ENCODE results near the gene DNAAF1.
A peak's percentile ranks its signal among the peaks of the same experiment; 100 is the strongest.

DNAAF1 gene

GRCh38 chr16:84144859-84145639 is at the start of gene DNAAF1, which contains the start of gene HSDL1:
TSS of gene DNAAF1 (plus strand) at chr16:84145308. CDS start at chr16:84145441, 133 bp downstream.
TSS of gene HSDL1 (minus strand) at chr16:84145177. CDS start at chr16:84131321, 13,856 bp downstream.
- Histone ChIP-seq H3K27me3 (ENCODE audit: insufficient read depth, low read length) (peaks cover 16% of the 10 kb centered on the region), H3K36me3 (ENCODE audit: insufficient read depth, low read depth, low read length) (no peaks in the 10 kb centered on the region), H3K4me1 (ENCODE audit: insufficient read depth, low read length) (no peaks in the 10 kb centered on the region), H3K9me3 (ENCODE audit: insufficient read depth, low read depth, low read length) (no peaks in the 10 kb centered on the region), H3K4me3 (ENCODE audit: low read length) (peak within 1 kb of the TSS; percentile 99), H3K9ac (ENCODE audit: low read depth, low read length) (peak within 1 kb of the TSS; percentile 83; the same call in 1 of the 2 replicates), H3K27ac (ENCODE audit: low read length) (peak within 1 kb of the TSS; percentile 76)

- no peak overlapping the region for H3K4me3 ChIP-seq (ENCODE audit: low read length)
- peaks cover 77% of the 10 kb centered on the region for H3K36me3 ChIP-seq (ENCODE audit: insufficient read depth, low read depth, low read length)
- H3K27me3 ChIP-seq (ENCODE audit: insufficient read depth, low read length): no peaks in the 10 kb centered on the region
- no peaks in the 10 kb centered on the region for H3K4me1 ChIP-seq (ENCODE audit: insufficient read depth, low read length)
- no peak overlapping the region for H3K27ac ChIP-seq (ENCODE audit: low read length)
- H3K9ac ChIP-seq (ENCODE audit: low read depth, low read length): no peak overlapping the region
- no peaks in the 10 kb centered on the region for H3K9me3 ChIP-seq (ENCODE audit: insufficient read depth, low read depth, low read length)
These were observed 49.6 kb upstream of the DNAAF1 start for GRCh38 chr16:84095466-84095865.

GRCh38 chr16:84096447-84097005 is 48.6 kb upstream of the DNAAF1 start:
- H3K27ac ChIP-seq (ENCODE audit: low read length): no peak overlapping the region
- no peak overlapping the region for H3K9ac ChIP-seq (ENCODE audit: low read depth, low read length)
- H3K9me3 ChIP-seq (ENCODE audit: insufficient read depth, low read depth, low read length): no peaks in the 10 kb centered on the region
- no peaks in the 10 kb centered on the region for H3K27me3 ChIP-seq (ENCODE audit: insufficient read depth, low read length)
- peaks cover 79% of the 10 kb centered on the region for H3K36me3 ChIP-seq (ENCODE audit: insufficient read depth, low read depth, low read length)
- H3K4me3 ChIP-seq (ENCODE audit: low read length): no peak overlapping the region
- H3K4me1 ChIP-seq (ENCODE audit: insufficient read depth, low read length): no peaks in the 10 kb centered on the region

DNA sequence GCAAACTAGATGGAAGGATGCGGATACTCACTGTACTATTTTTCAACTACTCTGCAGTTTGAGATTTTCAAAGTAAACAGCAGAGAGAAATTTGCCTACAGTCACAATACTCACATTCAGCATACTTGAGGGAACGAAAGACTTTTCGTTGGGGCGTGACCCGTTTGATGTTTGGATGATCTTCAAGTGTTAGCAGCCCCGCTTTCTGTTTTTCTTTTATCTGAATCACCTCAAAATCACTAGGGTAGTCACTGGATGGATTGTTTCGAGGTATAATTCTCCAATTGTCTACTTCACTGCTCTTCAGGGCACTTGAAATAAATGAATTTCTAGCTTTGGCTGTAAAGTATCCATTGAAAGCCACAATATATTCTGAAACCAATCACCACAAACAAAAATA is 46.2 kb upstream of the DNAAF1 start:
- H3K27ac ChIP-seq (ENCODE audit: low read length): no peak overlapping the region
- no peaks in the 10 kb centered on the region for H3K9me3 ChIP-seq (ENCODE audit: insufficient read depth, low read depth, low read length)
- H3K4me1 ChIP-seq (ENCODE audit: insufficient read depth, low read length): no peaks in the 10 kb centered on the region
- H3K9ac ChIP-seq (ENCODE audit: low read depth, low read length): no peak overlapping the region
- H3K27me3 ChIP-seq (ENCODE audit: insufficient read depth, low read length): no peaks in the 10 kb centered on the region
- H3K36me3 ChIP-seq (ENCODE audit: insufficient read depth, low read depth, low read length): peaks cover 60% of the 10 kb centered on the region
- no peak overlapping the region for H3K4me3 ChIP-seq (ENCODE audit: low read length)

DNA sequence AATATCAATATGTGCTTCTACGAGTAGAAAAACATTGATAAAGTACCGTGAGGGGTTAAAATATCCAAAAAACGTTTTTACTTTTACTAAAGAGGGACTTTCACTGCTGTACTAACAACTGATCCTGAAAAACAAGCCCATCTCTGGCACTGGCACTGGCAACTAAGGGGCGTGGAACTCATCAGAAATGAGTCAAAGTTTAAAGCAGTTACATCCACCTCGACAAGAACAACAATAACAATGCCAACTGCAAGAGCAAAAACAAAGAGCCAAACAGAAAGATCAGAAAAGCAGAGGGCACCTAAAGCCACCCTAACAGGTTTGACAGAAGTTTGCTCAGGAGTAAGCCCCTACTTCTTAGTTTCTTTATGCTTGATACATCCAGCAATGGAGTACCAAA is 41.4 kb upstream of the DNAAF1 start:
- H3K36me3 ChIP-seq (ENCODE audit: insufficient read depth, low read depth, low read length): peaks cover 17% of the 10 kb centered on the region
- no peaks in the 10 kb centered on the region for H3K27me3 ChIP-seq (ENCODE audit: insufficient read depth, low read length)
- H3K9ac ChIP-seq (ENCODE audit: low read depth, low read length): no peak overlapping the region
- no peaks in the 10 kb centered on the region for H3K4me1 ChIP-seq (ENCODE audit: insufficient read depth, low read length)
- H3K9me3 ChIP-seq (ENCODE audit: insufficient read depth, low read depth, low read length): no peaks in the 10 kb centered on the region
- H3K4me3 ChIP-seq (ENCODE audit: low read length): no peak overlapping the region
- no peak overlapping the region for H3K27ac ChIP-seq (ENCODE audit: low read length)

DNA sequence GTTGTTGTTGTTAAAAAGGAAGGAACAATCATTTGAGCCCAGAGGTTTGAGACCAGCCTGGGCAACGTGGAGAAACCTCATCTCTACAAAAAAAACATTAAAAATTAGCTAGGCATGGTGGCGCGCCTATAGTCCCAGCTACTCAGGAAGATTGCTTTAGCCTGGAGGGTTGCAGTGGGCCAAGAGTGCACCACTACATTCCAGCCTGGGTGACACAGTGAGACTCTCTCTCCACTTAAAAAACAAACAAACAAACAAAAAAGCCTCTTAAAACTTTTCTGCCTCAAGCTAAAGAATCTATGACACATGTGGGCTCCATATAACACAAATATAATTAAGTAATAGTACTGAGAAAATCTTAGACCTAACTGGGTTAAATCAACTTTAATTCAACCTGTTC is 40.9 kb upstream of the DNAAF1 start:
- H3K9ac ChIP-seq (ENCODE audit: low read depth, low read length): no peak overlapping the region
- no peaks in the 10 kb centered on the region for H3K9me3 ChIP-seq (ENCODE audit: insufficient read depth, low read depth, low read length)
- no peaks in the 10 kb centered on the region for H3K27me3 ChIP-seq (ENCODE audit: insufficient read depth, low read length)
- no peaks in the 10 kb centered on the region for H3K4me1 ChIP-seq (ENCODE audit: insufficient read depth, low read length)
- H3K27ac ChIP-seq (ENCODE audit: low read length): no peak overlapping the region
- H3K4me3 ChIP-seq (ENCODE audit: low read length): no peak overlapping the region
- peaks cover 12% of the 10 kb centered on the region for H3K36me3 ChIP-seq (ENCODE audit: insufficient read depth, low read depth, low read length)

DNA sequence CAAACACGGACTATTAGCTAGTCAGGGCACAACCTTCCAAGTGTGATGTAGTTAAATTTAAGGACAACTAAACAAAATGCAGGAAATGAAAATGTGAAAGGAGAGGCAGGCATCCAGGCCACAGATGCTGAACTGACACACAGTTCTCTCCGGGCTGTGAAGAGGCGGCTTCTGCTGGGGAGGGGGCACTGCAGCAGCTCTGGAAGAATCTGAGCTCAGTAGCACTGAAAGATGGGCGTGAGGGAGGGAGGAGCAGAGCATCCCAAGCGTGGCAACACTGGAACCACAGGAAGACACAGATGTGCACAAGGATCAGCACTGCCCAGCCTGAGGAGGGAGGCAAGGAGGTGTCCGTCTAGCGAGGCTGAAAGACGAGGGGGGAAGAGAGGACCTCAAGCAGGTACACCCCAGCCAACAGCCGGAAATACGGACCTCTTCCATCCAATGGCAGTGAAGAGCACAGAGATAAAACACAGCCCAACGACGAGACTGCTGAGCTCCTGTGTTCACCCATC is 39.8 kb upstream of the DNAAF1 start:
- Histone ChIP-seq H3K27ac (ENCODE audit: low read length) (no peak overlapping the region), H3K36me3 (ENCODE audit: insufficient read depth, low read depth, low read length) (peaks cover 12% of the 10 kb centered on the region), H3K9me3 (ENCODE audit: insufficient read depth, low read depth, low read length) (no peaks in the 10 kb centered on the region), H3K9ac (ENCODE audit: low read depth, low read length) (no peak overlapping the region), H3K27me3 (ENCODE audit: insufficient read depth, low read length) (no peaks in the 10 kb centered on the region), H3K4me3 (ENCODE audit: low read length) (no peak overlapping the region), H3K4me1 (ENCODE audit: insufficient read depth, low read length) (no peaks in the 10 kb centered on the region)

- Histone ChIP-seq H3K4me1 (ENCODE audit: insufficient read depth, low read length) (no peaks in the 10 kb centered on the region), H3K36me3 (ENCODE audit: insufficient read depth, low read depth, low read length) (peaks cover 9% of the 10 kb centered on the region), H3K27me3 (ENCODE audit: insufficient read depth, low read length) (no peaks in the 10 kb centered on the region), H3K9me3 (ENCODE audit: insufficient read depth, low read depth, low read length) (no peaks in the 10 kb centered on the region), H3K9ac (ENCODE audit: low read depth, low read length) (no peak overlapping the region), H3K4me3 (ENCODE audit: low read length) (no peak overlapping the region), H3K27ac (ENCODE audit: low read length) (no peak overlapping the region)
These were observed 39.0 kb upstream of the DNAAF1 start for GRCh38 chr16:84105948-84106740.

GRCh38 chr16:84107921-84108320 is 37.2 kb upstream of the DNAAF1 start:
- H3K27ac ChIP-seq (ENCODE audit: low read length): no peak overlapping the region
- H3K9me3 ChIP-seq (ENCODE audit: insufficient read depth, low read depth, low read length): no peaks in the 10 kb centered on the region
- no peaks in the 10 kb centered on the region; the same call in 1 of the 2 replicates for H3K36me3 ChIP-seq (ENCODE audit: insufficient read depth, low read depth, low read length)
- H3K4me1 ChIP-seq (ENCODE audit: insufficient read depth, low read length): no peaks in the 10 kb centered on the region
- no peaks in the 10 kb centered on the region for H3K27me3 ChIP-seq (ENCODE audit: insufficient read depth, low read length)
- H3K4me3 ChIP-seq (ENCODE audit: low read length): no peak overlapping the region
- no peak overlapping the region for H3K9ac ChIP-seq (ENCODE audit: low read depth, low read length)

GRCh38 chr16:84109598-84110335 is 35.3 kb upstream of the DNAAF1 start:
- Histone ChIP-seq H3K4me1 (ENCODE audit: insufficient read depth, low read length) (no peaks in the 10 kb centered on the region), H3K36me3 (ENCODE audit: insufficient read depth, low read depth, low read length) (no peaks in the 10 kb centered on the region; the same call in 1 of the 2 replicates), H3K27ac (ENCODE audit: low read length) (no peak overlapping the region), H3K9me3 (ENCODE audit: insufficient read depth, low read depth, low read length) (no peaks in the 10 kb centered on the region), H3K4me3 (ENCODE audit: low read length) (no peak overlapping the region), H3K9ac (ENCODE audit: low read depth, low read length) (peak overlapping the region; percentile 43; the same call in 1 of the 2 replicates), H3K27me3 (ENCODE audit: insufficient read depth, low read length) (no peaks in the 10 kb centered on the region)

- Histone ChIP-seq H3K27me3 (ENCODE audit: insufficient read depth, low read length) (no peaks in the 10 kb centered on the region), H3K4me3 (ENCODE audit: low read length) (no peak overlapping the region), H3K36me3 (ENCODE audit: insufficient read depth, low read depth, low read length) (no peaks in the 10 kb centered on the region; the same call in 1 of the 2 replicates), H3K9me3 (ENCODE audit: insufficient read depth, low read depth, low read length) (no peaks in the 10 kb centered on the region), H3K9ac (ENCODE audit: low read depth, low read length) (no peak overlapping the region), H3K27ac (ENCODE audit: low read length) (no peak overlapping the region), H3K4me1 (ENCODE audit: insufficient read depth, low read length) (peaks cover 4% of the 10 kb centered on the region; the same call in 1 of the 2 replicates)
These were observed 34.6 kb upstream of the DNAAF1 start for GRCh38 chr16:84110527-84110926.

All from iPS-20b (cell line).